ENCODE data around the gene SMC4.

The SMC4 gene

DNA sequence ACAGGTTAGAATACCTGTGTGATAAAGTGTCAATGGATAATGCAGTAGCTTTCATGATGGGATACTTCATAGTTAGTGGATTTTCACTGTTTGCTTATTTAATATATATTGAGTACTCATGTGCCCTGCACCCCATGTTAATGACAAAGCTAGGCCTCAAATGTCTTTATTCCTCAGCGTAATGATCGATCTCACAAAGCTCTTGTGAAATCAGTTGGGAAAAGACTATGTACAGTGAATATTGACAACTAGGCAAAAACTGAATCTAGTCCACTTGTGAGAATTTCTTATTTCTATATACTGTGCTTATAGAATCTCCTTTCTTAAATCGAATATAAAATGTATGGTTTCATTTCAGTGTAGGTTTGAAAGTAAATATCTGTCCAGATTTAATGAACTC is 17.9 kb downstream of the SMC4 start:
- no peak for DNase-seq (ENCODE audit: low read depth)
- no peak overlapping the region for H3K4me3 ChIP-seq (ENCODE audit: low read depth, low read length)
- TF ChIP-seq, protein P1, sequence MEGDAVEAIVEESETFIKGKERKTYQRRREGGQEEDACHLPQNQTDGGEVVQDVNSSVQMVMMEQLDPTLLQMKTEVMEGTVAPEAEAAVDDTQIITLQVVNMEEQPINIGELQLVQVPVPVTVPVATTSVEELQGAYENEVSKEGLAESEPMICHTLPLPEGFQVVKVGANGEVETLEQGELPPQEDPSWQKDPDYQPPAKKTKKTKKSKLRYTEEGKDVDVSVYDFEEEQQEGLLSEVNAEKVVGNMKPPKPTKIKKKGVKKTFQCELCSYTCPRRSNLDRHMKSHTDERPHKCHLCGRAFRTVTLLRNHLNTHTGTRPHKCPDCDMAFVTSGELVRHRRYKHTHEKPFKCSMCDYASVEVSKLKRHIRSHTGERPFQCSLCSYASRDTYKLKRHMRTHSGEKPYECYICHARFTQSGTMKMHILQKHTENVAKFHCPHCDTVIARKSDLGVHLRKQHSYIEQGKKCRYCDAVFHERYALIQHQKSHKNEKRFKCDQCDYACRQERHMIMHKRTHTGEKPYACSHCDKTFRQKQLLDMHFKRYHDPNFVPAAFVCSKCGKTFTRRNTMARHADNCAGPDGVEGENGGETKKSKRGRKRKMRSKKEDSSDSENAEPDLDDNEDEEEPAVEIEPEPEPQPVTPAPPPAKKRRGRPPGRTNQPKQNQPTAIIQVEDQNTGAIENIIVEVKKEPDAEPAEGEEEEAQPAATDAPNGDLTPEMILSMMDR (IDR thresholded peaks at IDR 0.05; ENCODE audit: low read depth, low read length, missing control alignments): no peak

DNA sequence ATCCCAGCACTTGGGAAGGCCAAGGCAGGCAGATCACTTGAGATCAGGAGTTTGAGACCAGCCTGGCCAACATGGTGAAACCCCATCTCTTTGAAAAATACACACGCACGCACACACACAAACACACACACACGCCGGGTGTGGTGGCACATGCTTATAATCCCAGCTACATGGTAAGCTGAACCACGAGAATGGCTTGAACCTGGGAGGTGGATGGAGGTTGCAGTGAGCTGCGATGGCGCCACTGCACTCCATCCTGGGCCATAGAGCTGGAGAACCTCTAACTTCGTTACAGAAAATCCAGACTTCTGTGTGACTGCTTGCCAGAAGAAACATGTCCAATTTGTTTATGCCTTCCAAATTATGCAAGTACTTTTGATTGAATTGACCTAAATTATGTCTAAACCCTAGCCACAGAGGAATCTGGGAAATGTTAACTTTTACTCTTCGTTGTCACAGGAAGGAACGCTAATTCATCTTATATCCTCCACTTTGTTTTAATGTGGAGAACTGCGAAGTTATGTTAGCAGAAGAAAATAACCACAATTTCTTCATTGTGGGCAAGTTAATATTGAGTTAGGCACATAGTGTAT is 28.5 kb downstream of the SMC4 start:
- TF ChIP-seq, protein P1 (IDR thresholded peaks at IDR 0.05; ENCODE audit: low read depth, low read length, missing control alignments): no peak
- H3K4me3 ChIP-seq (ENCODE audit: low read depth, low read length): no peak overlapping the region
- no peak for DNase-seq (ENCODE audit: low read depth)

DNA sequence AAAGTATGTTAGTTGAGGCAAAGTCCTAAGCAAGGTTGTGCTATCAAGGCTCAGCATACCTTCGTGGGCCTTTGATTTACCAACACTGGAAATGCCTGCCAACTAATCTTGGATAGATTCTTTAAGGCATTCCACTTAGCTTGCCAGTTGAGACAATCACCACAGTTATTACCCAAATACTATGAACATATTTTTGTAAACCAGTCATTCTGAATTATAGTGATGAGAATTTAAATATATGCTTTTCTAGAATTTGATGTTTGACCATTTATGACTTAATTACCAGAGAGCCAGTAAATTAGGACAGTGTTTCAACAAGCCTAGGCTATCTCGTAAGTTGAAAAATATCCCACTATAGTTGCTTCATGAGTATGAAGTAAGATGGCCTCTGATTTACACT is 34.6 kb downstream of the SMC4 start:
- H3K4me3 ChIP-seq (ENCODE audit: low read depth, low read length): no peak overlapping the region
- TF ChIP-seq, protein P1 (IDR thresholded peaks at IDR 0.05; ENCODE audit: low read depth, low read length, missing control alignments): no peak
- no peak for DNase-seq (ENCODE audit: low read depth)

DNA sequence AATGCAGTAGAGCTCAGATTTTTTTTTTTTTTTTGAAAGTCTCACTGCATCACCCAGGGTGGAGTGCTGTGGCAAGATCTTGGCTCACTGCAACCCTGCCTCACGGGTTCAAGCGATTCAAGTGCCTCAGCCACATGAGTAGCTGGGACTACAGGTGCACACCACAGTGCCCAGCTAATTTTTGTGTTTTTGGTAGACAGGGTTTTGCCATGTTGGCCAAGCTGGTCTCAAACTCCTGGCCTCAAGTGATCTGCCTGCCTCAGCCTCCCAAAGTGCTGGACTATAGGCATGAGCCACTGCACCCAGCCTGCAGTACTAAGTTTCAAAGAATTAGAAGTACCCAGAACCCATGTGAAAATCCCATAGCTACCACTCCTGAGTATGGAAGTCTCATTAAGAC is 35.6 kb downstream of the SMC4 start:
- no peak for DNase-seq (ENCODE audit: low read depth)
- no peak overlapping the region for H3K4me3 ChIP-seq (ENCODE audit: low read depth, low read length)
- TF ChIP-seq, protein P1 (IDR thresholded peaks at IDR 0.05; ENCODE audit: low read depth, low read length, missing control alignments): no peak

DNA sequence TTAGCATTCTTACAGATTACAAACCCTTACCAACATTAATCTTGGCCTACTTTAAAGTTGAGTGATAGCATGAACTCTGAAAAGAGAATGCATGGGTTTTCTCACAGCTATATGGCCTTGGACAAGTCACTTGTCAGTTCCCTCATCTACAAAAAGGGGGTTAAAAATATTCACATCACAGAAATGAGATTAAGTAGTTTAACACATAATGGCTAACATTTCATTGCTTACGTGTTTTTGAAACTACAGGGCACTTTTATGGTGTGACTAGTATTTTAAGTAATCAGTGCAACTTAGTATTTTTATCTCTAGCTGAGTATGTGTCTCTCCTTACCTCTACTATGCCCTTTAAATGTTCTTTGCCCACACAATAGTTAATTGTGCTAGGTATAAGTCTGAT is 36.3 kb downstream of the SMC4 start:
- DNase-seq (ENCODE audit: low read depth): no peak
- H3K4me3 ChIP-seq (ENCODE audit: low read depth, low read length): no peak overlapping the region
- TF ChIP-seq, protein P1 (IDR thresholded peaks at IDR 0.05; ENCODE audit: low read depth, low read length, missing control alignments): no peak

DNA sequence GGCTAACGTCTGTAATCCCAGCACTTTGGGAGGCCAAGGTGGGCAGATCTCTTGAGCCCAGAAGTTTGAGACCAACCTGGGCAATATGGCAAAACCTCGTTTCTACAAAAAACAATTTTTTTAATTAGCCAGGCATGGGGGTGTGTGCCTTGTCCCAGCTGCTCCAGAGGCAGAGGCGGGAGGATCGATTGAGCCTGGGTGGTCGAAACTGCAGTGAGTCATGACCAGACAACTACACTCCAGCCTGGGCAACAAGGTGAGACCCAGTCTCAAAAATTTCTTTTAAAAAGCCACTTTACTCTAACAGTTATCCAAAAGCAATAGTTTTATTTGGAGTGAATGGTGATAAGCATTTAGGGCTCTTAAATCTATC is 37.6 kb downstream of the SMC4 start:
- H3K4me3 ChIP-seq (ENCODE audit: low read depth, low read length): no peak overlapping the region
- no peak for DNase-seq (ENCODE audit: low read depth)
- TF ChIP-seq, protein P1 (IDR thresholded peaks at IDR 0.05; ENCODE audit: low read depth, low read length, missing control alignments): no peak

DNA sequence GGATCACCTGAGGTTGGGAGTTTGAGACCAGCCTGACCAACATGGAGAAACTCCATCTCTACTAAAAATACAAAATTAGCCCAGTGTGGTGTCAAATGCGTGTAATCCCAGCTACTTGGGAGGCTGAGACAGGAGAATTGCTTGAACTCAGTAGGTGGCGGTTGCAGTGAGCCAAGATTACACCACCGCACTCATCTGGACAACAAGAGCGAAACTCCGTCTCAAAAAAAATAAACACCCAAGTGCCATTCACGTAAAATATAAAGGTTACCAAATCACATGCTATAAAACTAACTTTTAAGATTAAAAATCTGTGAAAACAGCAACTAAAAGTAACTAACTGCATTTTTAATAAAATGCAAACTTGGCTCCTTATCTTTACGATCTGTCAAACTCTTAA is 41.2 kb downstream of the SMC4 start:
- TF ChIP-seq, protein P1 (IDR thresholded peaks at IDR 0.05; ENCODE audit: low read depth, low read length, missing control alignments): no peak
- H3K4me3 ChIP-seq (ENCODE audit: low read depth, low read length): no peak overlapping the region
- no peak for DNase-seq (ENCODE audit: low read depth)
